Measurements from ENCODE around the gene FAM229A.

The FAM229A gene

DNA sequence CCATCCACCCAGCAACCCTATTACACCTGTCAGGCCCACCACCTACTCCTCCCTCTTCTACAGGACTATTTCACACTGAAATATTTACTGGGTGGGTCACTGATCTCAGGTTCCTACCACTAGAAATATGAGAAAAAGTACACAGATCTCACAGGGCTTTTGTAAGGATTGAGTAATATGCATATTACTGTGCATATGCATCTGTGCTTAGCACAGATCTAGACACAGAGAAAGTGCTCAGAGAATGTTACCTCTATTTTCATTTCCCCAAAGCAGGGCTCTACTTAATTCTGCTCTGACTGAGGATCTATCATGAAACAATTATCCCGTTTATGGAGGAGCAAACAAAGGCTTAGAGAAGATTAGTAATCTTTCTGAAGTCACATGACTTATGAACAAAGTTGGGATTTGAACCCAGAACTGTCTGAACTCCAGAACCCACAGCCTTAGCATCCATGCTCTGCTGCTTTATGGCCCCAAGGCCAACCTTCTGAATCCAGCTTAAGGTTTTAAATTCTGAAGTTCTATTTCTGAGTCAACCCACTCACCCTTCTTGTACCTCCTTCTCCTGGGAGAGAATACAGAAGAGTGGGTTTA, 11.8 kb upstream of the FAM229A start:
- Histone ChIP-seq H3K36me3 (peaks cover 71 to 96% (median 82%) of the 10 kb centered on the region in 3 donors), H3K27ac (no peak overlapping the region), H3K4me1 (no peaks in the 10 kb centered on the region), H3K27me3 (no peaks in the 10 kb centered on the region), H3K9me3 (no peaks in the 10 kb centered on the region), H3K4me3 (no peak overlapping the region)
- intact Hi-C loops (cut with DNase I; ENCODE audit: low total_unique reads) = no loop called here
- TF ChIP-seq, protein P1, sequence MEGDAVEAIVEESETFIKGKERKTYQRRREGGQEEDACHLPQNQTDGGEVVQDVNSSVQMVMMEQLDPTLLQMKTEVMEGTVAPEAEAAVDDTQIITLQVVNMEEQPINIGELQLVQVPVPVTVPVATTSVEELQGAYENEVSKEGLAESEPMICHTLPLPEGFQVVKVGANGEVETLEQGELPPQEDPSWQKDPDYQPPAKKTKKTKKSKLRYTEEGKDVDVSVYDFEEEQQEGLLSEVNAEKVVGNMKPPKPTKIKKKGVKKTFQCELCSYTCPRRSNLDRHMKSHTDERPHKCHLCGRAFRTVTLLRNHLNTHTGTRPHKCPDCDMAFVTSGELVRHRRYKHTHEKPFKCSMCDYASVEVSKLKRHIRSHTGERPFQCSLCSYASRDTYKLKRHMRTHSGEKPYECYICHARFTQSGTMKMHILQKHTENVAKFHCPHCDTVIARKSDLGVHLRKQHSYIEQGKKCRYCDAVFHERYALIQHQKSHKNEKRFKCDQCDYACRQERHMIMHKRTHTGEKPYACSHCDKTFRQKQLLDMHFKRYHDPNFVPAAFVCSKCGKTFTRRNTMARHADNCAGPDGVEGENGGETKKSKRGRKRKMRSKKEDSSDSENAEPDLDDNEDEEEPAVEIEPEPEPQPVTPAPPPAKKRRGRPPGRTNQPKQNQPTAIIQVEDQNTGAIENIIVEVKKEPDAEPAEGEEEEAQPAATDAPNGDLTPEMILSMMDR (IDR thresholded peaks at IDR 0.05) = no peak
- DNase-seq = no peak

DNA sequence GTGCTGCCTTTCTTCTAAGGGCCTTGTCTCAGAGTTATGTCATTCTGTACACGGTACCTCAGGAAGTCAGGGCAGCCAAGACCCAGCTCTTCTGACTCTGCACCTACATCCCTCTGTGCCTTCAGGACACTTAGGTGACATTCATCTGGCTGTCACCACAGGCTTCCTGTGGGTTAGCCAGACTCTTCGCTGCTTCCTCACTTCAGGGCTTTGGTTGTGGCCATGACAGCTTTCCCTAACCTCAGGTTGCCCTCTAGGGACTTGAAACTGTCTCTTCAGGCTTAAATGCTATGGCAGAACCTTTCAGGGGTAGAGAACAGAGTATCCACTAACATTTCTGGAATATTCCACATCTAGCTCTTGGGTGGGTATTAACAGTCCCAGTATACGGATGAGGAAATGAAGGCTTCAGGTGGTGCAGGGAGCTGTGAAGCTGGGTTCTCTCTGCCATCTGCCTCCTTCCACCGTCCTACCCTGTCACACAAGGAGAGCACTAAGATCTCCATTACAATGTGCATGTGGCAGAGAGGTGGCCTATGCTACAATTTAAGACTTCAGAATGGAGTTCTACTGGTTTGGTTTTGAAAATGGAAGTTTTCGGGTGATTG, 10.0 kb upstream of the FAM229A start:
- H3K4me3 ChIP-seq = no peak overlapping the region
- no peaks in the 10 kb centered on the region for H3K4me1 ChIP-seq
- no peak for DNase-seq
- H3K9me3 ChIP-seq = no peaks in the 10 kb centered on the region
- H3K36me3 ChIP-seq = peaks cover 65 to 96% (median 82%) of the 10 kb centered on the region in 3 donors
- no peaks in the 10 kb centered on the region for H3K27me3 ChIP-seq
- intact Hi-C loops (cut with DNase I; ENCODE audit: low total_unique reads) = no loop called here
- H3K27ac ChIP-seq = no peak overlapping the region
- TF ChIP-seq, protein P1 (IDR thresholded peaks at IDR 0.05) = no peak

DNA sequence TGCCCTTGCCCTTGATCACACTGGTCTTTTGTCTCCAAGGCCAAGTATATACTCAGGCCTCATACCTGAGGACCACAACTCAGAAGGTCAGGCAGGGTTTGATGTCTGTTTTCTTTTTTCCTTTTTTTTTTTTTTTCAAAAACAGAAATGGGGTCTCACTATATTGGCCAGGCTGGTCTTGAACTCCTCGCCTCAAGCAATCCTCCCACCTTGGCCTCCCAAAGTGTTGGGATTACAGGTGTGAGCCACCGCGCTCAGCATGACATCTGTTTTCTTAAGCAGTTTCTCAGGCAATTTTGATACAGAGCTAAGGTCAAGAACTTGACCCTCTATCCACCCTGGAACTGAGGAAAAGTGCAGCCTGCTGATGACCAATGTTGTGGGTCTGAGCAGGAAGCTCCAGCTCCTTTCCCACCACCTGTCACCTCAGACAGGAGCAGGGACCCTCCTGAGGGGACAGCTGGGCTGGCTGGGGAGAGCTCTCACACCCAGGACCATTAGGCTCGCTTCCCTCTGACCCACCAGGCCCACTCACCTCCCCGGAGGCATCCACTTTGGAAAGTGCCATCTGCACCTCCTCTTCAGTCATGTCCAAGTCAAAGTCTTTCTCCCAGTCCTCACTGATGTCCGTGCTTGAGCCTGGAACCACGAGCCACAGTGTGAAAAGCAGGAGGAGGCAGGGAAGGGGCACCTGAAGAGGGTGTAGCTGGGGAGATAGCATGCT, 5.8 kb upstream of the FAM229A start:
- Histone ChIP-seq H3K9me3 (no peaks in the 10 kb centered on the region), H3K4me3 (no peak overlapping the region), H3K36me3 (peaks cover 41 to 94% (median 71%) of the 10 kb centered on the region in 3 donors), H3K27me3 (no peaks in the 10 kb centered on the region), H3K4me1 (no peaks in the 10 kb centered on the region), H3K27ac (no peak overlapping the region)
- TF ChIP-seq, protein P1 (IDR thresholded peaks at IDR 0.05) = no peak
- DNase-seq = no peak
- intact Hi-C loops (cut with DNase I; ENCODE audit: low total_unique reads) = no loop called here

DNA sequence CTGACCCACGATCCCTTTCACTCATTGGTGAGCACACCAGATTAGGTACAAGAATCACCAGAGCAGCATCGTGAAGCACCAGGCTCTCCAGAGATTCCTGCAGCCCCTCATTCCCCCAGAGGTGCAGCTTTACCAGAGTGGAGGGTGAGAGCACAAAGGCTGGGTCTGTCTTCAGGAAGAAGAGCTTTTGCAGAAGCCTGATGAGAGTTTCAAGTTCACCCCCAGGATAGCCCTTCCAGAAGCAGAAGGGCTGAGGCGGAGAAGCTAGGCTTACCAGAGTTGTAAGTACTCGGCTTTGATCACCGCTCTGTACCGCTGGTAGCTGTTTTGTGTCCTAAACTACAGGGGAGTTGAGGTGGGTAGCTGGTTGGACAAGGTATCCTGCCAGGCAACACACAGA, 3.2 kb upstream of the FAM229A start:
- TF ChIP-seq, protein P1 (IDR thresholded peaks at IDR 0.05) = no peak
- peaks cover 29 to 72% (median 53%) of the 10 kb centered on the region in 3 donors for H3K36me3 ChIP-seq
- no peak overlapping the region for H3K27ac ChIP-seq
- peaks cover 0 to 20% (median 14%) of the 10 kb centered on the region in 4 donors for H3K4me1 ChIP-seq
- intact Hi-C loops (cut with DNase I; ENCODE audit: low total_unique reads) = no loop called here
- no peak for DNase-seq
- no peaks in the 10 kb centered on the region for H3K27me3 ChIP-seq
- H3K9me3 ChIP-seq = no peaks in the 10 kb centered on the region
- no peak overlapping the region for H3K4me3 ChIP-seq

DNA sequence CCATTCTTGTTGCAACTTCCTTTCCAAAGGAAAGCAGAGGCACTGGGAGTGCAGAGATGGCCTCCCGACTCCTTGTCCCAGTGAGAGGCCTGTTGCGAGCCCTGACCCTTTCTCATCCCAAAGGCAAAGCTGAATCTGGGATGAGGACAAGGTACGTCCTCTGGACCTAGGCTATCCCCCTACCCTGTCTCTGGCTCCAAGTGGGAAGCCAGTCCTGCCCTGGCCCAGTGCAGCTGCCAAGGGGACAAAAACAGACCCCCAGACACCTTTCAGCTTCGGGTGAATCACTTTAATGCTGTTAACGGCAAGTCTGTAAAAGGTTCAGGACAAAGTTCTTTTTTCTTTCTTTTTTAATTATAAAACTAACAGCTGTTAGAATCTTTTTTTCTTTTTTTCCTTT, 2.6 kb upstream of the FAM229A start:
- no peak for DNase-seq
- H3K27me3 ChIP-seq = no peaks in the 10 kb centered on the region
- TF ChIP-seq, protein P1 (IDR thresholded peaks at IDR 0.05) = no peak
- no peak overlapping the region for H3K27ac ChIP-seq
- H3K9me3 ChIP-seq = no peaks in the 10 kb centered on the region
- H3K36me3 ChIP-seq = peaks cover 29 to 68% (median 53%) of the 10 kb centered on the region in 3 donors
- intact Hi-C loops (cut with DNase I; ENCODE audit: low total_unique reads) = no loop called here
- no peak overlapping the region for H3K4me3 ChIP-seq
- H3K4me1 ChIP-seq = peaks cover 0 to 20% (median 14%) of the 10 kb centered on the region in 4 donors
